Measurements from ENCODE around the gene CRBN.

The CRBN gene

GRCh38 chr3:3110749-3111361, 68.6 kb downstream of the CRBN start:
- no peak for DNase-seq (ENCODE audit: low read depth in 2 of 2)

- DNase-seq (ENCODE audit: low read depth in 2 of 2), result no peak
Observed at GRCh38 chr3:3110299-3110630, 69.2 kb downstream of the CRBN start, which contains the start of gene IL5RA. TSS of gene IL5RA (minus strand) at chr3:3110374. CDS start at chr3:3104984, 5,390 bp downstream.

GRCh38 chr3:3109407-3110298, 69.8 kb downstream of the CRBN start:
- DNase-seq (ENCODE audit: low read depth in 2 of 2), result no peak

- no peak for DNase-seq (ENCODE audit: low read depth in 2 of 2)
Observed at GRCh38 chr3:3107858-3108257, 71.6 kb downstream of the CRBN start.

GRCh38 chr3:3107181-3107580, 72.3 kb downstream of the CRBN start:
- no peak for DNase-seq (ENCODE audit: low read depth in 2 of 2)

- no peak for DNase-seq (ENCODE audit: low read depth in 2 of 2)
Observed at GRCh38 chr3:3105815-3106214, 73.7 kb downstream of the CRBN start.

GRCh38 chr3:3105246-3105645, 74.2 kb downstream of the CRBN start:
- no peak for DNase-seq (ENCODE audit: low read depth in 2 of 2)

GRCh38 chr3:3102751-3103150, 76.7 kb downstream of the CRBN start:
- DNase-seq (ENCODE audit: low read depth in 2 of 2), result no peak

- no peak for DNase-seq (ENCODE audit: low read depth in 2 of 2)
Observed at GRCh38 chr3:3101660-3102458, 77.6 kb downstream of the CRBN start.

Measured in stimulated activated CD8-positive, alpha-beta memory T cell treated with anti-CD3 and anti-CD28 coated beads, Interleukin-15, amount 100 ng/mL, for 48 hours (primary cell).